ENCODE results near the gene CD151.

DNA sequence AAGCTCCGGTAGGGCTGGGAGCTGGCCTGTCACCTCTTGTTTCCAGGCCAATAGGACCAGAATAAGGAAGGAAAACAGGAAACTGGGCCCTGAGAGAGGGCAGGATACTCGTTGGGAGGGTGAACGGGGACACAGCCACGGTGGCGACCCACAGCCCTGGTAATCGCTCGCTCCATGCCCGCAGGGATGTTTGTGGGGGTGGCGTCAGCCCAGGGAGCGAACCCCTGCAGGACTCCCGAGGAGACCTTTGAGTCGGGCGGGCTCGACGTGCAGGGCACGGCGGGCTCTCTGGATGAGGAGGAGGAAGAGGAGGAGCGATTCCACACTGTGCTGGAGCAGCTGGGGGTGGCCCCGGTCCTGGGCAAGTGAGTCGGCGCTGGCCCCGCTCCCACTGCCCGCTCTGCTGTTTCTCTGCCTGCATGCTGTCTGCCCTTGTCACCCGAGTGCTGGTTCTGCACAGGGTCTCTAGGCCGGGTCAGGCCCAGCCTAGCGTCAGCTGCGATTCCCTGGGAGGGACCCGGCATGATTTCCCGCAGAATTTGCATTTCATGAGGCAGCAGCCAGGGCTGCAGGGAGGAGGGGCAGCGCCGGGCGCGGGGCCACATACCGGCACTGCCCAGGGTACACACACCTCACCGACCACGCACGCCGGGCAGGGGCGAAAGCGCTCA, 3.4 kb upstream of the CD151 start:
- no peak for TF ChIP-seq CTCF (conservative IDR thresholded peaks at IDR 0.05; ENCODE audit: low read length)
- TF ChIP-seq EZH2phosphoT487 (IDR thresholded peaks at IDR 0.05; ENCODE audit: borderline replicate concordance, low read depth, low read length), result no peak
